Parathyroid adenoma (tissue), 2 donors: Measurements from ENCODE around the gene KRTAP10-4.

ENCODE experiments used
- H2AFZ ChIP-seq: fragments of 300-600 bp; sonication (generic); one replicate; pipeline ENCODE4 v1.7.0; 2017; ENCODE audit warnings: antibody characterized with exemption, mild to moderate bottlenecking
- H3K27ac ChIP-seq: fragments of 300-600 bp; sonication (generic); one replicate; pipeline ENCODE4 v1.7.0; 2017
- H3K27me3 ChIP-seq: fragments of 300-600 bp; sonication (generic); one replicate; pipeline ENCODE4 v1.7.0; 2017; ENCODE audit warnings: low read length; ENCODE audit not compliant: control insufficient read depth, insufficient read depth
- H3K36me3 ChIP-seq: fragments of 300-600 bp; sonication (generic); one replicate; pipeline ENCODE4 v1.7.0; 2017; ENCODE audit warnings: low read length; ENCODE audit not compliant: control insufficient read depth, insufficient read depth
- H3K4me1 ChIP-seq: fragments of 300-600 bp; sonication (generic); one replicate; pipeline ENCODE4 v1.7.0; 2017; ENCODE audit warnings: control low read depth
- H3K4me2 ChIP-seq: fragments of 300-600 bp; sonication (generic); one replicate; pipeline ENCODE4 v1.7.0; 2017; ENCODE audit warnings: low read length
- H3K4me3 ChIP-seq: fragments of 300-600 bp; sonication (generic); one replicate; pipeline ENCODE4 v1.7.0; 2017; ENCODE audit warnings: low read depth, low read length
- H3K79me2 ChIP-seq: fragments of 300-600 bp; sonication (generic); one replicate; pipeline ENCODE4 v1.7.0; 2017; ENCODE audit warnings: control low read depth
- H3K9ac ChIP-seq: fragments of 300-600 bp; sonication (generic); one replicate; pipeline ENCODE4 v1.7.0; 2017; ENCODE audit warnings: mild to moderate bottlenecking
- H3K9me3 ChIP-seq: fragments of 300-600 bp; sonication (generic); one replicate; pipeline ENCODE4 v1.7.0; 2017; ENCODE audit warnings: low read length; ENCODE audit not compliant: control insufficient read depth
- TF ChIP-seq, protein P1 (sequence below): fragments of 300-600 bp; sonication (generic); IDR thresholded peaks from one replicate; pipeline ENCODE4 v1.7.0; 2017; ENCODE audit warnings: antibody characterized with exemption, mild to moderate bottlenecking
- donor health status: primary hyperparathyroidism.

Gene KRTAP10-4

DNA sequence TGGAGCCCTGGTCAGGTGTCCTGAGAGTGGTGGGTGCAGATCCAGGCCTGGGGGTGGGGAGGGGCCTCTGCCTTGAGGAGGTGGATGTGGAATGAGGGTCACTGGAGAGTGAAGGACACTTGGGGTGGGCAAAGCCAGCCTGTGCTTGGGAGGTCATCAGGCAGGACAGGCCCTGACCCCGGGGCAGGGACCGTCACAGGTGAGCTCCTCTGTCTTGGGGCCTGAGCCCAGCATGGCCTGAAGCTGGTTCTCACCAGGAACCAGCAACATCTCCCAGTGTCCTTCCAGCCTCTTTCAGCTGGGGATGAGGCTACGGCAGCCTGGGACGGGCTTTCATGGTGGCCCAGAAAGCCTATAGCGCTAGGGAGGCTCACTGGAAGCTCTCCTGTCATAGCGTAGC is 21.4 kb upstream of the KRTAP10-4 start:
- Histone ChIP-seq H3K4me2 (no peak overlapping the region), H3K27me3 (no peaks in the 10 kb centered on the region), H2AFZ (no peak overlapping the region), H3K4me1 (no peaks in the 10 kb centered on the region), H3K36me3 (no peaks in the 10 kb centered on the region), H3K9ac (no peak overlapping the region), H3K9me3 (no peaks in the 10 kb centered on the region), H3K4me3 (no peak overlapping the region), H3K79me2 (no peaks in the 10 kb centered on the region), H3K27ac (no peak overlapping the region)
- TF ChIP-seq, protein P1, sequence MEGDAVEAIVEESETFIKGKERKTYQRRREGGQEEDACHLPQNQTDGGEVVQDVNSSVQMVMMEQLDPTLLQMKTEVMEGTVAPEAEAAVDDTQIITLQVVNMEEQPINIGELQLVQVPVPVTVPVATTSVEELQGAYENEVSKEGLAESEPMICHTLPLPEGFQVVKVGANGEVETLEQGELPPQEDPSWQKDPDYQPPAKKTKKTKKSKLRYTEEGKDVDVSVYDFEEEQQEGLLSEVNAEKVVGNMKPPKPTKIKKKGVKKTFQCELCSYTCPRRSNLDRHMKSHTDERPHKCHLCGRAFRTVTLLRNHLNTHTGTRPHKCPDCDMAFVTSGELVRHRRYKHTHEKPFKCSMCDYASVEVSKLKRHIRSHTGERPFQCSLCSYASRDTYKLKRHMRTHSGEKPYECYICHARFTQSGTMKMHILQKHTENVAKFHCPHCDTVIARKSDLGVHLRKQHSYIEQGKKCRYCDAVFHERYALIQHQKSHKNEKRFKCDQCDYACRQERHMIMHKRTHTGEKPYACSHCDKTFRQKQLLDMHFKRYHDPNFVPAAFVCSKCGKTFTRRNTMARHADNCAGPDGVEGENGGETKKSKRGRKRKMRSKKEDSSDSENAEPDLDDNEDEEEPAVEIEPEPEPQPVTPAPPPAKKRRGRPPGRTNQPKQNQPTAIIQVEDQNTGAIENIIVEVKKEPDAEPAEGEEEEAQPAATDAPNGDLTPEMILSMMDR = no peak

DNA sequence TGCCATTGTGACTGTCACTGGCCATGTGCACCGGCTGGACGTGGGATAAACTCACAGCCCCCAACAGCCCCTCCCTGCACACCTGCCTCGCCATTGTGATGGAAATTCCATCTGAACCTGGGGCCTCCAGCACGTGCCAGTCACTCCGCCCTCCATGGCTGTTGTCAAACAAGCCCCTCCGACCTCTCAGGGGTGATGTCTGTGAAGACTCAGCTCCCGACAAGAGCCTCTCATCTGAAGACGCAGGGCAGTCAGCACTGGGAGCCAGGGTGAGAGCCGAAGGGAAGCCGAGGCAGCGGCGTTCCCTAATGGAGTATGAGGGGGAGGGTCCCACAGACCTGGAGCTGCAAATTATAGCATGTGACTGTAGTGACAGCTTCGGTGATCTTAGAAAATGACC is 20.8 kb upstream of the KRTAP10-4 start:
- Histone ChIP-seq H3K79me2 (no peaks in the 10 kb centered on the region), H3K9ac (no peak overlapping the region), H3K27ac (no peak overlapping the region), H3K27me3 (no peaks in the 10 kb centered on the region), H3K4me3 (no peak overlapping the region), H3K9me3 (no peaks in the 10 kb centered on the region), H3K4me1 (no peaks in the 10 kb centered on the region), H3K36me3 (no peaks in the 10 kb centered on the region), H2AFZ (no peak overlapping the region), H3K4me2 (no peak overlapping the region)
- TF ChIP-seq, protein P1 = no peak

DNA sequence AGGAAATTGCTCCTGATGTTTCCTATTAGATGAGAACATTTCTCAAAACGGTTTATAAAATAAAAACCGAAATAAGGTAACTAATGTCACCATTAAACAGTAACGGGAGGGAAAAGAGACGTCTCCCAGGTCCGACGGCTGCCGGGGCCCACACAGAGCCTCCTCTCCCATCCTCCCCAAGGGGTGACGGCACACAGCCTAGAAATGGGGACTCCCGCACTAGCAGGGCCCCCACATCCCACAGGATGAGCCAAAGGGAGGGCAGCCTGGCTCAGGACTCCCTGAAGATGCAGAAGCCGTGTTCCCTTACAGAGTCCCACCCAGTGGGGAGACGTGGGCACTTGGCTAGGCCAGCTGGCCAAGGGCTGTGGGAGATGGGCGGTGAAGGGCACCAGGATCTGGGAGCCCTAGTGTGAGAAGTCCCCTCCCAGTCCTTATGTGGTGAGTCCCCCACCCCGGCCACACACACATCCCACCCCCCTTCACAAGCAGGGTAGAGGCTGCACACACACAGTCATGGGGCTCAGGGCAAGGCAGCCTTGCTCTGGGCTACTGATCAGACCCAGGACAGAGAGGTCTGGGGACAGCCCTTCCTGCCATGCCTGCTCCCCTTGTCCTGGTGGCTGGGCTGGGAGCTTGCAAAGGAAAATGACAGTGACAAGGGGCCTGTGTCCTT is 18.2 kb upstream of the KRTAP10-4 start:
- Histone ChIP-seq H3K4me1 (no peaks in the 10 kb centered on the region), H2AFZ (no peak overlapping the region), H3K9me3 (no peaks in the 10 kb centered on the region), H3K9ac (no peak overlapping the region), H3K4me2 (no peak overlapping the region), H3K27me3 (no peaks in the 10 kb centered on the region), H3K79me2 (no peaks in the 10 kb centered on the region), H3K4me3 (no peak overlapping the region), H3K36me3 (no peaks in the 10 kb centered on the region), H3K27ac (no peak overlapping the region)
- TF ChIP-seq, protein P1 = no peak

DNA sequence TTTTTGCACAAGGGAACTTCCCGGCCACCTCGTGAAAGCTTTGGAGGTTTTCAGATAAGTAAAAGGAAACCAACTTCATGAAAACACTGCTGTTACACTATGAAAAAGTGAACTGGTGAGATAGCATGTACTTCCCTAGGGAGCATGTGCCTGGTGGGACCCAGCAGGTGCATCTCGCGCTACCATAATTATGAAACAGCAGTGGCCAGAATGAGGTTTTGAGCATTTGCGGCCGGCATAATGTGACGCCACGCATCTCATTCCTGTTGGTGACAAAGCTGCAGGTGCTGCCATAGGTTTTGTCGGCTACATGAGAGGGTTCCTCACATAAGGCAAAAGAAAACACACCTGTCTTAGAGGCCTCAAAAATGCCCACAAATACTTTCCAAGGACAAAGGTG is 16.6 kb upstream of the KRTAP10-4 start:
- Histone ChIP-seq H3K9ac (no peak overlapping the region), H3K9me3 (no peaks in the 10 kb centered on the region), H3K4me3 (no peak overlapping the region), H2AFZ (no peak overlapping the region), H3K4me1 (no peaks in the 10 kb centered on the region), H3K27ac (no peak overlapping the region), H3K27me3 (no peaks in the 10 kb centered on the region), H3K79me2 (no peaks in the 10 kb centered on the region), H3K36me3 (no peaks in the 10 kb centered on the region), H3K4me2 (no peak overlapping the region)
- TF ChIP-seq, protein P1 = no peak
